Activated naive CD4-positive, alpha-beta T cell treated with anti-CD3 and anti-CD28 coated beads, Interleukin-2, amount 50 U/mL, for 16 hours (primary cell): ENCODE data around the gene ZNF292.
"Not testable (repeated sequence)": the region's sequence is repeated elsewhere in the genome, so short reads cannot be mapped to it uniquely, and the experiment has no call there.

Experiments used
- DNase-seq: peaks from one replicate; pipeline ENCODE4 v3.0.0-alpha.2; 2020

ZNF292 gene

DNA sequence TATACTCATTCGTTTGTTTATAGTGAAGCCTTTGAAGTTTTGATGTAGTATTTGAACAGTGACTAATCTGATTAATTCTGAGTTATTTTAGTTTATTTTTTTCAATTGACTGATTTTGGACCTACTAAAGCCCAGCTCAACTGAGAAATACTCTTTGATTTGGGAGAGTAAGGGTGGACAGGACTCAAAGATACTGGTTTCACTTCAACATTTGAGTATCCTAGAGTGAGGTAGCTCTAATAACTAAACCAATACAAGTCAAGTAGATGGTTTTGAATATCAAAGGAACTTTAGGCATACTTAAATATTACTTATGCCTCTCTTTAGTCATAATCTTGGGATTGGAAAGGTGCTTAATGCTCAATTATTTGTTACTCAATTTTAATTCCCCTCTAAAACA lies 65.6 kb downstream of the ZNF292 start:
- DNase-seq = no peak

- no peak for DNase-seq
Observed at GRCh38 chr6:87222676-87223075, 67.3 kb downstream of the ZNF292 start.

- DNase-seq = no peak
Observed at GRCh38 chr6:87224971-87225370, 69.6 kb downstream of the ZNF292 start.

DNA sequence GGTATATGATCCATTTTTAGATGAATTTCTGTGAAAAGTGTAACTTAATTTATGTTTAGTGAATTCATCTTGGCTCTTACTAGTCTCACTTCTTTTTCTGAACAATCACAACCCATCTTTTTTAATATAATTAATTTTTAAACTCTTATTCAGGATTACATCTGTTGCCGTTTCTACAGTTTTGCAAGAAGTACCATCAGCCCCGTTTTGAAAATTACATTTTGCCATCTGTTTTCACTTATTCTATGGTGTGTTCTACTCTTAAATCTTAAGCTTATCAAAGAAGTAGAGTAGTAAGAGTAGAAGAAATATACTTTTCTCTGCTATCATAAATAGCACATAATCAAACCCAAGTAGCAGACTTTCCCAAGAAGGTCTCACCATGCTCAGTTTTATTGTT lies 70.1 kb downstream of the ZNF292 start:
- no peak for DNase-seq

- DNase-seq = no peak
Observed at GRCh38 chr6:87225937-87226336, 70.6 kb downstream of the ZNF292 start.

GRCh38 chr6:87230801-87231200 lies 75.4 kb downstream of the ZNF292 start:
- DNase-seq = no peak

DNA sequence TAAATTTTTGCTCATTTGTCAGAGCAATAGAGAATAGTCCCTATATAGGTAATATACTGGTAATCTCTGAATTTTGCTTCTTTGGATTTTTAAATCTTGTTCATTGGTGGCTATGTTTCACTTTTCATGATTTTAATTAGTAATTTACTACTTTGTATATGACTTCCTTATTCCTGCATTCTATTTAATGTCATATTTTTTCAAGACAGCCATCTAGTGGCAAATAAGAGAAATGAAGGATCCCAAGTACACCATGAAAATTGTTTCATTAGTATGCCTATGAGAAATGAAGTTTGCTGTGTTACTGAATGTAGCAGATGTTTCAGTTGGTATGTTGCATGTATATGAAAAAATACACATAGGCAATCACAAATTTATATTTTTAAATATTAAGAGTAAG lies 82.4 kb downstream of the ZNF292 start:
- DNase-seq = no peak

- not testable (repeated sequence) for DNase-seq
Observed at GRCh38 chr6:87239098-87239635, 83.8 kb downstream of the ZNF292 start.

- DNase-seq = no peak
Observed at GRCh38 chr6:87241304-87241703, 85.9 kb downstream of the ZNF292 start.

- DNase-seq = no peak
Observed at GRCh38 chr6:87242311-87242710, 86.9 kb downstream of the ZNF292 start.

DNA sequence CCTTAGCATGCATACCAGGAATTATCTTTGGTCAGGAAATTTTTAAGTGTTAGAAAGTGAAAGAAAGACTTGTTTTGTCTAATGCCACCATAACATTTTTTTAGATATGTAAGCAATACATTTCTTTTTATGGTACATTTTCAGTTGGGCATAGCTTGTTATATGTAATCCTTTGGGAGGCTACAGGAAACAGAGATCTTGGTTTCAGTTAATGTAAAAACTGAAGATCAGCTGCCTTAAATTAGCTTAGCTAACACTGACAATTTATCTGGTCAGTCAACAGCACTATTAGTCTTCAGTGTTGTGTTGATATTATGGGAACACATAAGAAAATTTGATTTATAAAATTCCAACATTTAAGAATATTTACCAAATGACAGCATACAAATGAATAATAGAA lies 88.4 kb downstream of the ZNF292 start:
- no peak for DNase-seq

GRCh38 chr6:87244380-87244779 lies 89.0 kb downstream of the ZNF292 start:
- no peak for DNase-seq

DNA sequence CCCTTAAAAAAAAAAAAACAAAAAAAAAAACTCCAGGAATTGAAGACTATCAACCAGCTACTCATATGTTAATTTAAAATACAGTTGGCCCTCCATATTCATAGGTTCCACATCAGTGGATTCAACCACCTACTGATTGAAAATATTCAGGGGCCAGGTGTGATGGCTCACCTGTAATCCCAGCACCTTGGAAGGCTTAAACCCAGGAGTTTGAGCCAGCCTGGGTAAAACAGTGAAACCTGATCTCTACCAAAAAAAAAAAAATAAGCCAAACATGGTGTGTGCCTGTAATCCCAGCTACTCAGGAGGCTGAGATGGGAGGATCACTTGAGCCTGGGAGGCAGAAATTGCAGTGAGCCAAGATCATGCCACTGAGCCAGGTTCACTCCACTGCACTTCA lies 94.7 kb downstream of the ZNF292 start:
- no peak for DNase-seq

GRCh38 chr6:87251225-87251624 lies 95.9 kb downstream of the ZNF292 start:
- DNase-seq = no peak

GRCh38 chr6:87251725-87252124 lies 96.4 kb downstream of the ZNF292 start:
- no peak for DNase-seq

DNA sequence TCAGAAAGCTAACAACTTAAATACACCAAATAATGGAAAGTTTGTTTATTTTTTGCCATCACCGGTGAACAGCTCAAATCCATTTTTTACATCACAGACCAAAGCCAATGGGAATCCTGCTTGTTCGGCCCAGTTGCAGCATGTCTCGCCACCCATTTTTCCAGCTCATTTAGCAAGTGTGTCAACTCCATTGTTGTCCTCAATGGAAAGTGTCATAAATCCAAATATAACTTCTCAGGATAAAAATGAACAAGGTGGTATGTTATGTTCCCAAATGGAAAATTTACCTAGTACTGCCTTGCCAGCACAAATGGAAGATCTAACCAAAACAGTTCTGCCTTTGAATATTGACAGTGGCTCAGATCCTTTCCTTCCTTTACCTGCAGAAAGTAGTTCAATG lies 101.7 kb downstream of the ZNF292 start:
- no peak for DNase-seq

- no peak for DNase-seq
Observed at GRCh38 chr6:87257565-87257964, 102.2 kb downstream of the ZNF292 start.

- DNase-seq = no peak
Observed at GRCh38 chr6:87257975-87258374, 102.6 kb downstream of the ZNF292 start.

DNA sequence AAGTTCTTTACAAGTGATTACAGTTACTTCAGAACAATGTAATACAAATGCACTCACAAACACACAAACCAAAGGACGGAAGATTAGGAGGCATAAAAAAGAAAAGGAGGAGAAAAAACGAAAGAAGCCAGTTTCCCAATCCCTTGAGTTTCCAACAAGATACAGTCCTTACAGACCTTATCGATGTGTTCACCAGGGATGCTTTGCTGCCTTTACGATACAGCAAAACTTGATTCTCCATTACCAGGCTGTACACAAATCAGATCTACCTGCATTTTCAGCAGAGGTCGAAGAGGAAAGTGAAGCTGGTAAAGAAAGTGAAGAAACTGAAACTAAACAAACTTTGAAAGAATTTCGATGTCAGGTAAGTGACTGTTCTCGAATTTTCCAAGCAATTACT lies 104.4 kb downstream of the ZNF292 start:
- DNase-seq = no peak

- no peak for DNase-seq
Observed at GRCh38 chr6:87261534-87261933, 106.2 kb downstream of the ZNF292 start.

GRCh38 chr6:87264481-87264880 lies 109.1 kb downstream of the ZNF292 start:
- no peak for DNase-seq

GRCh38 chr6:87274660-87275274 lies 119.4 kb downstream of the ZNF292 start:
- DNase-seq = no peak

DNA sequence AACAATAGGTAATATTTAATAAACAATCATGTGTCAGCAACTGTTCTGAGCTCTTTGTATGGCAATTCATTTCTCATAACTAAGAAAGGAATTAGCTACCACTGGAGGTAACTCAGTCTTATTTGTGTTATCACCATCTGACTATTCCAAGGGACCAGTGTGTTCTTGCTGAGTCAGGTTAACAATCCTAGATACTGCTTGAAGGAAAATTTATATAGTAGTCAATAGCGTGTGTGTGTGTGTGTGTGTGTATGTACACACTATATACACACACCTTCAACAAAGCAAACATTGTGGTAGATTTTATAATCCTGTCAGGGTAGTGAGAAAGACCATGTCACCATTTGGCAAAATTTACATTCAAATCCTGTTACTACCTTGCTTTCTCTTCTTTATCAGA lies 121.3 kb downstream of the ZNF292 start:
- DNase-seq = no peak

DNA sequence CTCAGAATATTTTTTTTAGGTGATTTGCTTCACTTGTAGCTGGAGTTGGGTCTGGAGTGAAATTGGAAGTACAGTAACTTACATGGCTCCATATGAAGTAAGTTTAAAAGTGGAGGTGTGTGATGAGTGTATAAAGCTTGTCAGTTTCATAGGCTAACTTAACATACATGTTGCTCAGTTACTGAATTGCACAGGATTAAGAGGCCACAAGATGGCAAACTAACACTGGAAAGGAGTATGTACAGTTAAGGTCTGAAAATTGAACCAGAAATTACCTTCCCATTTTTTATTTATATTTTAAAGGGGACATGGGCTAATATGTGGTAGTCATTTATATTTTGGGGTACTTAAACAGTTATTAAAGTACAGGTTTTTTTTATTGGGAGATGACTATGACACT lies 121.8 kb downstream of the ZNF292 start:
- no peak for DNase-seq

GRCh38 chr6:87279196-87279595 lies 123.8 kb downstream of the ZNF292 start:
- no peak for DNase-seq
